ENCODE results near the gene ASPSCR1. TPM values are rescaled to one million over a fixed set of nuclear protein-coding genes. Genes with fewer than 3 reads are reported as not detected.
A peak's percentile ranks its signal among the peaks of the same experiment; 100 is the strongest.

ASPSCR1 gene
- total and polyA plus RNA-seq, 2 of the 13 experiments (the other 11 are each of a cell fraction or from before 2014, with no cell fraction given): 274 to 314 TPM

DNA sequence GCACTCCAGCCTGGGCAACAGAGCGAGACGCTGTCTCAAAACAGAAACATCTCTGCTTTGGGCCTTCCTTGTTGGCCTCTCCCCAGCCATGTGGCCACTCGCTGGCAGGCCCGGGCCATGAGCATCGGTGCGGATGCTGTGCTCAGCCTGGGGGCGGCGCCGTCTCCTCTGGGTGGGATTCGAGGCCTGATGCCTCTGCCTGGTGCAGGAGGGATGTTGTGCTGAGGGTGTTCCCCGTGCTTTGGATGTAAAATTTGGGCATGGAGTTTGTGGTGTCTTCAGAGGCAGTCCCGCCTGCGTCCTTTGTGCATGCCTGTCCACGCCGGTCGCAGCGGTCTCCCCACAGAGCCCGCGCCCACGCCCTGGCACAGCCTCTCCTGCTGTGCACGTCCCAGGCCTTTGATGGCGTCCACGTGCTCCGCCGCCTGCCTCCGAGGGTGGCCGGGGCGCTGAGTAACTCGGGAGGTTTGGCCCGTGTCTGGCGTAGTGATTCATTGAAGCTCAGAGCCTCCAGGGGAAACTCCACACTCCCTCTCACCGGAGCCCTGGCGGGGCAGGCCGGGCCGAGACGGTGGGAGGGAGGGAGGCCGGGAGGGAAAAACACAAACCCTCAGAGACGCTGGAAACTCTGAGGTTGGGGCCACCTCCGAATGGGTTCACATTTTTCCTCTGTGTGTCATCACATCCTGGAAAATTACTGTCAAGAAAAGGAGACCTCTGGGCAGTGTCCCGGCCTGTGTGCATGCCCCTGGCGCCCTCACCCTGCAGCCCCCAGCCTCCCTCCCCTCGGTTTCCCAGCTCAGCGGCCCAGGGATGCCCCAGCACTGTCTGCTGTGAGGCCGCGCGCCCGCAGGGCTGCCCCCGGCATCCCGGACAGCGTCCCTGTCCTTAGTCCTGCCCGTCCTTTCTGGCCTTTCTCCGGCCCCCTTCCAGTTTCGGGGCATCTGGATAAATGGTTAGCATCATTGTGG, 26.3 kb downstream of the ASPSCR1 start (continued):
- TF ChIP-seq, protein P1, sequence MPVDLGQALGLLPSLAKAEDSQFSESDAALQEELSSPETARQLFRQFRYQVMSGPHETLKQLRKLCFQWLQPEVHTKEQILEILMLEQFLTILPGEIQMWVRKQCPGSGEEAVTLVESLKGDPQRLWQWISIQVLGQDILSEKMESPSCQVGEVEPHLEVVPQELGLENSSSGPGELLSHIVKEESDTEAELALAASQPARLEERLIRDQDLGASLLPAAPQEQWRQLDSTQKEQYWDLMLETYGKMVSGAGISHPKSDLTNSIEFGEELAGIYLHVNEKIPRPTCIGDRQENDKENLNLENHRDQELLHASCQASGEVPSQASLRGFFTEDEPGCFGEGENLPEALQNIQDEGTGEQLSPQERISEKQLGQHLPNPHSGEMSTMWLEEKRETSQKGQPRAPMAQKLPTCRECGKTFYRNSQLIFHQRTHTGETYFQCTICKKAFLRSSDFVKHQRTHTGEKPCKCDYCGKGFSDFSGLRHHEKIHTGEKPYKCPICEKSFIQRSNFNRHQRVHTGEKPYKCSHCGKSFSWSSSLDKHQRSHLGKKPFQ (CRISPR knock-in tag; IDR thresholded peaks at IDR 0.05; ENCODE audit: insufficient replicate concordance): peak; percentile 94
- TF ChIP-seq PAF1 (CRISPR knock-in tag; IDR thresholded peaks at IDR 0.05) (peak; percentile 73), NR1H2 (CRISPR knock-in tag; IDR thresholded peaks at IDR 0.05; ENCODE audit: borderline replicate concordance, low read depth) (no peak), ZNF598 (CRISPR knock-in tag; IDR thresholded peaks at IDR 0.05; ENCODE audit: borderline replicate concordance) (peak; percentile 81; the same call in 1 of the 2 replicates), FOXA3 (CRISPR knock-in tag; IDR thresholded peaks at IDR 0.05) (peak; percentile 73), PTBP1 (IDR thresholded peaks at IDR 0.05; ENCODE audit: low read depth, low read length, poor library complexity, severe bottlenecking) (peak; percentile 76), ZNF441 (CRISPR knock-in tag; IDR thresholded peaks at IDR 0.05; ENCODE audit: borderline replicate concordance) (peak; percentile 77; the same call in 1 of the 2 replicates), JUN (CRISPR knock-in tag; IDR thresholded peaks at IDR 0.05) (peak; percentile 23), ZNF614 (CRISPR knock-in tag; IDR thresholded peaks at IDR 0.05; ENCODE audit: borderline replicate concordance) (peak; percentile 71; the same call in 1 of the 2 replicates), ARHGAP35 (CRISPR knock-in tag; IDR thresholded peaks at IDR 0.05; ENCODE audit: borderline replicate concordance) (0 out of 2 replicates have a peak, but pooled peaks have one; percentile 27), RARG (CRISPR knock-in tag; IDR thresholded peaks at IDR 0.05; ENCODE audit: low read depth) (no peak), REPIN1 (CRISPR knock-in tag; IDR thresholded peaks at IDR 0.05; ENCODE audit: borderline replicate concordance, low read depth) (peak; percentile 73), ZFP37 (CRISPR knock-in tag; IDR thresholded peaks at IDR 0.05; ENCODE audit: borderline replicate concordance) (peak; percentile 82; the same call in 1 of the 2 replicates), RCOR2 (CRISPR knock-in tag; IDR thresholded peaks at IDR 0.05) (no peak), CBX1 (IDR thresholded peaks at IDR 0.05; ENCODE audit: low read depth) (no peak), PAX8 (CRISPR knock-in tag; IDR thresholded peaks at IDR 0.05; ENCODE audit: borderline replicate concordance) (0 out of 2 replicates have a peak, but pooled peaks have one; percentile 50), PAWR (CRISPR knock-in tag; IDR thresholded peaks at IDR 0.05; ENCODE audit: borderline replicate concordance) (no peak)
- TF ChIP-seq, protein P2, sequence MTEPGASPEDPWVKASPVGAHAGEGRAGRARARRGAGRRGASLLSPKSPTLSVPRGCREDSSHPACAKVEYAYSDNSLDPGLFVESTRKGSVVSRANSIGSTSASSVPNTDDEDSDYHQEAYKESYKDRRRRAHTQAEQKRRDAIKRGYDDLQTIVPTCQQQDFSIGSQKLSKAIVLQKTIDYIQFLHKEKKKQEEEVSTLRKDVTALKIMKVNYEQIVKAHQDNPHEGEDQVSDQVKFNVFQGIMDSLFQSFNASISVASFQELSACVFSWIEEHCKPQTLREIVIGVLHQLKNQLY (CRISPR knock-in tag; IDR thresholded peaks at IDR 0.05): peak; percentile 96
- TF ChIP-seq, protein P3, sequence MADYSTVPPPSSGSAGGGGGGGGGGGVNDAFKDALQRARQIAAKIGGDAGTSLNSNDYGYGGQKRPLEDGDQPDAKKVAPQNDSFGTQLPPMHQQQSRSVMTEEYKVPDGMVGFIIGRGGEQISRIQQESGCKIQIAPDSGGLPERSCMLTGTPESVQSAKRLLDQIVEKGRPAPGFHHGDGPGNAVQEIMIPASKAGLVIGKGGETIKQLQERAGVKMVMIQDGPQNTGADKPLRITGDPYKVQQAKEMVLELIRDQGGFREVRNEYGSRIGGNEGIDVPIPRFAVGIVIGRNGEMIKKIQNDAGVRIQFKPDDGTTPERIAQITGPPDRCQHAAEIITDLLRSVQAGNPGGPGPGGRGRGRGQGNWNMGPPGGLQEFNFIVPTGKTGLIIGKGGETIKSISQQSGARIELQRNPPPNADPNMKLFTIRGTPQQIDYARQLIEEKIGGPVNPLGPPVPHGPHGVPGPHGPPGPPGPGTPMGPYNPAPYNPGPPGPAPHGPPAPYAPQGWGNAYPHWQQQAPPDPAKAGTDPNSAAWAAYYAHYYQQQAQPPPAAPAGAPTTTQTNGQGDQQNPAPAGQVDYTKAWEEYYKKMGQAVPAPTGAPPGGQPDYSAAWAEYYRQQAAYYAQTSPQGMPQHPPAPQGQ (CRISPR knock-in tag; IDR thresholded peaks at IDR 0.05; ENCODE audit: borderline replicate concordance): 0 out of 2 replicates have a peak, but pooled peaks have one; percentile 43
- TF ChIP-seq, protein P4, sequence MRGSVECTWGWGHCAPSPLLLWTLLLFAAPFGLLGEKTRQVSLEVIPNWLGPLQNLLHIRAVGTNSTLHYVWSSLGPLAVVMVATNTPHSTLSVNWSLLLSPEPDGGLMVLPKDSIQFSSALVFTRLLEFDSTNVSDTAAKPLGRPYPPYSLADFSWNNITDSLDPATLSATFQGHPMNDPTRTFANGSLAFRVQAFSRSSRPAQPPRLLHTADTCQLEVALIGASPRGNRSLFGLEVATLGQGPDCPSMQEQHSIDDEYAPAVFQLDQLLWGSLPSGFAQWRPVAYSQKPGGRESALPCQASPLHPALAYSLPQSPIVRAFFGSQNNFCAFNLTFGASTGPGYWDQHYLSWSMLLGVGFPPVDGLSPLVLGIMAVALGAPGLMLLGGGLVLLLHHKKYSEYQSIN (CRISPR knock-in tag; IDR thresholded peaks at IDR 0.05; ENCODE audit: borderline replicate concordance): no peak
- TF ChIP-seq, protein P5, sequence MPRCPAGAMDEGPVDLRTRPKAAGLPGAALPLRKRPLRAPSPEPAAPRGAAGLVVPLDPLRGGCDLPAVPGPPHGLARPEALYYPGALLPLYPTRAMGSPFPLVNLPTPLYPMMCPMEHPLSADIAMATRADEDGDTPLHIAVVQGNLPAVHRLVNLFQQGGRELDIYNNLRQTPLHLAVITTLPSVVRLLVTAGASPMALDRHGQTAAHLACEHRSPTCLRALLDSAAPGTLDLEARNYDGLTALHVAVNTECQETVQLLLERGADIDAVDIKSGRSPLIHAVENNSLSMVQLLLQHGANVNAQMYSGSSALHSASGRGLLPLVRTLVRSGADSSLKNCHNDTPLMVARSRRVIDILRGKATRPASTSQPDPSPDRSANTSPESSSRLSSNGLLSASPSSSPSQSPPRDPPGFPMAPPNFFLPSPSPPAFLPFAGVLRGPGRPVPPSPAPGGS (CRISPR knock-in tag; IDR thresholded peaks at IDR 0.05): peak; percentile 91
